Breast epithelium (tissue), 3 donors: ENCODE results near the gene MGAT3.

Experiments
- POLR2A ChIP-seq: fragments of 450-650 bp; IDR thresholded peaks from one replicate; pipeline ENCODE4 v1.6.1; 2016; ENCODE audit warnings: antibody characterized with exemption, mild to moderate bottlenecking, moderate library complexity
- POLR2AphosphoS5 ChIP-seq, 3 donors: sonication (generic); formaldehyde crosslinking; IDR thresholded peaks; one replicate each; pipeline ENCODE4 v1.6.1; 2017; ENCODE audit warnings: antibody characterized with exemption in 3 of 3
- TF ChIP-seq, protein P1 (sequence below), 3 donors: fragments of 450-650 bp; IDR thresholded peaks; one replicate each; pipeline ENCODE4 v1.5.1; 2016 to 2017; ENCODE audit warnings: antibody characterized with exemption in 3 of 3, mild to moderate bottlenecking in 3 of 3, moderate library complexity in 3 of 3

DNA sequence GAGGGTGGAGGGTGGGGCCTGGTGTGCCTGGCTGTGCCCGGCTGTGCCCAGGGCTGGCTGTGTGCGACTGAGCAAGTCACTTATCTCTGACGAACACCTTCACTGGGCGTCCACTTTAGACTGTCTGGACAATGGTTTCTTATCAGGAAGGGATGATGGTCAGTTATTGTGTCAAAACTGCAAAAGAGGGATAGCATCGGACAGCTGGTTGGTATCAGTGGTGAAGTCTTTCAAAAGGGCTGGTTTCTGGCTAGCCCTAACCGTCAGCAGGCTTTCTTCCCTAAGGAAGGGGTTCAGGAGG, 4.1 kb upstream of the MGAT3 start:
- TF ChIP-seq POLR2A (no peak), POLR2AphosphoS5 (IDR thresholded peaks at IDR 0.05) (no peak)
- TF ChIP-seq, protein P1, sequence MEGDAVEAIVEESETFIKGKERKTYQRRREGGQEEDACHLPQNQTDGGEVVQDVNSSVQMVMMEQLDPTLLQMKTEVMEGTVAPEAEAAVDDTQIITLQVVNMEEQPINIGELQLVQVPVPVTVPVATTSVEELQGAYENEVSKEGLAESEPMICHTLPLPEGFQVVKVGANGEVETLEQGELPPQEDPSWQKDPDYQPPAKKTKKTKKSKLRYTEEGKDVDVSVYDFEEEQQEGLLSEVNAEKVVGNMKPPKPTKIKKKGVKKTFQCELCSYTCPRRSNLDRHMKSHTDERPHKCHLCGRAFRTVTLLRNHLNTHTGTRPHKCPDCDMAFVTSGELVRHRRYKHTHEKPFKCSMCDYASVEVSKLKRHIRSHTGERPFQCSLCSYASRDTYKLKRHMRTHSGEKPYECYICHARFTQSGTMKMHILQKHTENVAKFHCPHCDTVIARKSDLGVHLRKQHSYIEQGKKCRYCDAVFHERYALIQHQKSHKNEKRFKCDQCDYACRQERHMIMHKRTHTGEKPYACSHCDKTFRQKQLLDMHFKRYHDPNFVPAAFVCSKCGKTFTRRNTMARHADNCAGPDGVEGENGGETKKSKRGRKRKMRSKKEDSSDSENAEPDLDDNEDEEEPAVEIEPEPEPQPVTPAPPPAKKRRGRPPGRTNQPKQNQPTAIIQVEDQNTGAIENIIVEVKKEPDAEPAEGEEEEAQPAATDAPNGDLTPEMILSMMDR (IDR thresholded peaks at IDR 0.05) = no peak
